Measurements from ENCODE around the gene OGN.

The OGN gene

DNA sequence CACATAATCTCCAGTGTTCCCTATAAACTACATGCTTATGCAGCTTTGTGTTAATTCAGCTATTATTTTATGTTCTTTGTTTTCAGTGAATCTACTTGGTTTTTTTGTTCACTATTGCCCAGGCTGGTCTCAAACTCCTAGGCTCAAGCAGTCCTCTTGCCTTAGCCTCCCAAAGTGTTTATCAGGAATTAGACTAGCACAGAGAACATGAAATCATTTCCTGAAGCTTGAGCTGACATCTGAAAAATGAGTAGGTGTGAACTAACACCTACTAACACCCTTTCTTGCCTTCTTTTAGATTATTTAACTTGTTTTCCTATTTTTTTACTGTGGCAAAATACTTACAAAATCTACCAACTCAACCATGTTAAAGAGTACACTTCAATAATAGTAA lies 53.6 kb downstream of the OGN start:
- H3K27ac Mint-ChIP-seq, result no peak overlapping the region
- H3K27me3 Mint-ChIP-seq (ENCODE audit: low read depth, poor library complexity), result no peaks in the 10 kb centered on the region
- H3K36me3 Mint-ChIP-seq (ENCODE audit: low read depth), result peaks cover 46% of the 10 kb centered on the region
- DNase-seq, result no peak
- H3K9me3 Mint-ChIP-seq, result peaks cover 18% of the 10 kb centered on the region
- H3K4me1 Mint-ChIP-seq, result no peaks in the 10 kb centered on the region
- TF ChIP-seq, protein P1, sequence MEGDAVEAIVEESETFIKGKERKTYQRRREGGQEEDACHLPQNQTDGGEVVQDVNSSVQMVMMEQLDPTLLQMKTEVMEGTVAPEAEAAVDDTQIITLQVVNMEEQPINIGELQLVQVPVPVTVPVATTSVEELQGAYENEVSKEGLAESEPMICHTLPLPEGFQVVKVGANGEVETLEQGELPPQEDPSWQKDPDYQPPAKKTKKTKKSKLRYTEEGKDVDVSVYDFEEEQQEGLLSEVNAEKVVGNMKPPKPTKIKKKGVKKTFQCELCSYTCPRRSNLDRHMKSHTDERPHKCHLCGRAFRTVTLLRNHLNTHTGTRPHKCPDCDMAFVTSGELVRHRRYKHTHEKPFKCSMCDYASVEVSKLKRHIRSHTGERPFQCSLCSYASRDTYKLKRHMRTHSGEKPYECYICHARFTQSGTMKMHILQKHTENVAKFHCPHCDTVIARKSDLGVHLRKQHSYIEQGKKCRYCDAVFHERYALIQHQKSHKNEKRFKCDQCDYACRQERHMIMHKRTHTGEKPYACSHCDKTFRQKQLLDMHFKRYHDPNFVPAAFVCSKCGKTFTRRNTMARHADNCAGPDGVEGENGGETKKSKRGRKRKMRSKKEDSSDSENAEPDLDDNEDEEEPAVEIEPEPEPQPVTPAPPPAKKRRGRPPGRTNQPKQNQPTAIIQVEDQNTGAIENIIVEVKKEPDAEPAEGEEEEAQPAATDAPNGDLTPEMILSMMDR (IDR thresholded peaks at IDR 0.05), result no peak
- no peak overlapping the region for H3K4me3 Mint-ChIP-seq

GRCh38 chr9:92349771-92350739 lies 54.3 kb downstream of the OGN start:
- Mint-ChIP-seq H3K9me3 (peaks cover 13% of the 10 kb centered on the region), H3K27ac (no peak overlapping the region), H3K4me3 (no peak overlapping the region), H3K4me1 (no peaks in the 10 kb centered on the region), H3K27me3 (ENCODE audit: low read depth, poor library complexity) (no peaks in the 10 kb centered on the region), H3K36me3 (ENCODE audit: low read depth) (peaks cover 42% of the 10 kb centered on the region)
- TF ChIP-seq, protein P1 (IDR thresholded peaks at IDR 0.05), result no peak
- DNase-seq, result no peak

GRCh38 chr9:92345582-92345981 lies 58.8 kb downstream of the OGN start:
- Mint-ChIP-seq H3K4me3 (no peak overlapping the region), H3K36me3 (ENCODE audit: low read depth) (peaks cover 25% of the 10 kb centered on the region), H3K27me3 (ENCODE audit: low read depth, poor library complexity) (no peaks in the 10 kb centered on the region), H3K27ac (no peak overlapping the region), H3K9me3 (no peaks in the 10 kb centered on the region), H3K4me1 (no peaks in the 10 kb centered on the region)
- no peak for DNase-seq
- TF ChIP-seq, protein P1 (IDR thresholded peaks at IDR 0.05), result no peak

DNA sequence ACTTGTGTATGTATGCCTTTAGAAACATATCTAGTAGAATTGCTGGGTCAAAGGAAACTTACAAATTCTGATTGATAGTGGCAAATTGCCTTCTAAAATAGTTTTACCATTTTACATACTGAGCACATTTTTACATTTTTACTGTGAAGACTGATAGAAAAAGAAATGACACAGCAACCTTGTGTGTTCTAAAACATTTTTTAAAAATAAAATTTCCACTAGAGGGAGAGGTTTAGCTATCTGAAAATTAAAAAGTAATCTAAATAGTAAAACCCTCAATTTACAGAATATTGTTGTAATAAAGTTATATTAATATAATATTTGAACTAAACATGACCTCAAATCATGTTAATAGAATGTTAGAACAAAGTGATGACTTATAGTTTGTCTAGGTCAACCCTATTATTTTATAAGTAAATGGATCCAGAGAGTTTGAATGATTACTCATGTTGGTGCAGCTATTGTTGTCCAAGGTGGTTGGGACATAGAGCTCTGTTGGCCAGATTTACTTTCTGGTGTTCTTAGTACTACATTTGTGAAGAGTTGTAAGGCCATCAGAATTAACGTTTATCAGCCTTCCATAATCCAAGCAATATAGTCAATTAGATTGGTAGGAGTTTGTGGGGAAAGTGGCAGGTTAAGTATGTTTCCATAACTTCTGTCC lies 61.4 kb downstream of the OGN start:
- Mint-ChIP-seq H3K27ac (no peak overlapping the region), H3K4me1 (no peaks in the 10 kb centered on the region), H3K9me3 (no peaks in the 10 kb centered on the region), H3K4me3 (no peak overlapping the region), H3K36me3 (ENCODE audit: low read depth) (peaks cover 29% of the 10 kb centered on the region), H3K27me3 (ENCODE audit: low read depth, poor library complexity) (no peaks in the 10 kb centered on the region)
- no peak for DNase-seq
- TF ChIP-seq, protein P1 (IDR thresholded peaks at IDR 0.05), result no peak

DNA sequence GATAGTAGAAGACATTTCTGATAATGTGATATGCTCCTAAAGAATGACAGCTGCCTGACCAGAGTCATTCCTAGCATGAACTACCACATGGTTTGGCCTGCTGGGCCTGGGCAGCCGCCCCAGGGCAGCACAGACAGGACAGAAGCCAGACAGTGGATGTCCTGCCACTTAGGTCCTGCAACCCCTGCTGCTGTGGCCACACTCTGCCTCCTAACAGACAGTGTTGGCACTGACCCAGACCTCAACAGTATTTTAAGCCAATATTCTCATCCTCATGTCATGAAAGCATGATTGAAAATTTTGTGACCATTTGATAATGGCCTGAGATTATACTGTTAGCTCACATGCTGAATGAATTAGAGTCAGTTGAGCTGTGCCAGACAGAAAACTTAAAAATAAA lies 62.8 kb downstream of the OGN start:
- no peak overlapping the region for H3K4me3 Mint-ChIP-seq
- H3K27me3 Mint-ChIP-seq (ENCODE audit: low read depth, poor library complexity), result no peaks in the 10 kb centered on the region
- TF ChIP-seq, protein P1 (IDR thresholded peaks at IDR 0.05), result no peak
- H3K4me1 Mint-ChIP-seq, result no peaks in the 10 kb centered on the region
- H3K27ac Mint-ChIP-seq, result no peak overlapping the region
- no peak for DNase-seq
- no peaks in the 10 kb centered on the region for H3K9me3 Mint-ChIP-seq
- H3K36me3 Mint-ChIP-seq (ENCODE audit: low read depth), result peaks cover 25% of the 10 kb centered on the region
